OCI-M2 (cell line): ENCODE measurements around the gene RHEBL1.

ENCODE experiments used
- DNase-seq: peaks from one replicate; lab custom pipeline; 2025; ENCODE audit not compliant: unreplicated experiment; lab: John Stamatoyannopoulos, UW

Gene RHEBL1

DNA sequence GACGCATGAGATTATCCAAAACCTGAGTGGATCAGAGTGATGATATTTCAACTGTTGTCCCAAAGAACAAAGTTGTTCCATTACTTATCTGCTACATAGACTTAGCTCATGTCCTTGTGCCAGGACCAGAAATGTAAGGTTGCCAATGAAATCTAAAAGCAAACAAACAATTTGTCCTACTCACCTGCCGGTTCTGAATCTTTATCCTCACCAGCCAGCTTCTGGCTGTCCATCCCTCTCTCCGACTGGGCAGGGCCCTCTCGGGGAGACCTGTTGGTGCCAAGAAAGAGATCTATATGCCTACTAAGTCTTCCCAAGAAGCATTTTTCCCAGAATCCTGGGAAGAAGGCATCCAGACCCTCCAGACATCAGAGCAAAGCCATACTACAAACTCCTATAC, 14.7 kb downstream of the RHEBL1 start:
- no peak for DNase-seq

DNA sequence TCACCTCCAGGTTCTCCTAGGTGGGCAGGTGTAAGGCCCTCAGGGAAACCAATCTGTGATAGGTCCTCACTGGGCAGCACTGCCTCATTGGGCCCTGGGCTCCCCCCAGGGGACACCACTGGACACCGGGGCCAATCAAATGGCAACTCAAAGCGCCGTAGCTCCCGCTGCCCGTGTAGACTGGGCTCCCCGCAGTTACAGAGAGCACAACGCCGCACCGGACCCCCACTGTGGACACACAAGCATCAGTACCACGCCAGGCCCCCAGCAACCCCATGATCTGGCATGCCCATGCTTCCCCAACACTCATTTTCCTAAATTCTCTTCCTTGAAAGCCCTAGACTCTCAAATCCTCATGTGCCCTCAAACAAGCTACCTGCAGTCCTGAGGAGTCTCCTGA, 15.3 kb downstream of the RHEBL1 start:
- no peak for DNase-seq

DNA sequence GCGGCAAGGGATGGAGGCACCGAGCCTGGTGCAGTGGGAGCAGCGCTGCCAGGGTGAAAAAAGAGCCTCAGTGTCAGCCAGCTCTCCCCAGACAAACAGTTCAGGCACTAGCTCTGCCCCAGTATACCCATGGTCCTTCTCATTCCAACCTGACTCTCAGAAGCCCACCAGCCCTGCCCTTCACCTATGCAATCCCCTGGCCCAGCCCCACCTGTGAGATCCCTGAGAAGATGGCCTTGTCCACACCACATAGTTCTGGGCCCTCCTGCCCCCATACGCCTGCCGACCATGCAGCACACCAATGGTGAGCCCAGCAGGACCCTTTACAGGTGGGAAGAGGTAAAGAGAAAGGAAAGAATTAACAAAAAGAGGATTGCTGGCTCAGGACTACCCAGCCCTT, 15.7 kb downstream of the RHEBL1 start:
- DNase-seq = no peak

- no peak for DNase-seq
Measured at GRCh38 chr12:49052451-49053208, 17.1 kb downstream of the RHEBL1 start.

GRCh38 chr12:49051777-49052438, 17.9 kb downstream of the RHEBL1 start:
- DNase-seq = no peak

DNA sequence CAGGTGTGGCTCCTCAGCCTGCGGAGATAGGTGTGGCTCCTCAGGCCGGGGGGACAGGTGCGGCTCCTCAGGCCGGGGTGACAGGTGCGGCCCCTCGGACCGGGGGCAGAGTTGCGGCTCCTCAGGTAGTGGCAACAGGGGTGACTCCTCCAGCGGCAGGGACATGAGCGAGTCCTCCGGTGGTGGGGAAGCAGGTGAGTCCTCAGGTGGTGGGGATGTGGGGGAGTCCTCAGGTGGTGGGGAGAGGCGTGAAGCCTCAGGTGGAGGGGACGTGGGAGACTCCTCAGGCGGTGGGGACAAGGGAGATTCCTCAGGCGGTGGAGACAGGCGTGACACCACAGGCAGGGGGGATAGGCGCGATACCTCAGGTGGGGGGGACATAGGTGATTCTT, 18.4 kb downstream of the RHEBL1 start:
- no peak for DNase-seq

DNA sequence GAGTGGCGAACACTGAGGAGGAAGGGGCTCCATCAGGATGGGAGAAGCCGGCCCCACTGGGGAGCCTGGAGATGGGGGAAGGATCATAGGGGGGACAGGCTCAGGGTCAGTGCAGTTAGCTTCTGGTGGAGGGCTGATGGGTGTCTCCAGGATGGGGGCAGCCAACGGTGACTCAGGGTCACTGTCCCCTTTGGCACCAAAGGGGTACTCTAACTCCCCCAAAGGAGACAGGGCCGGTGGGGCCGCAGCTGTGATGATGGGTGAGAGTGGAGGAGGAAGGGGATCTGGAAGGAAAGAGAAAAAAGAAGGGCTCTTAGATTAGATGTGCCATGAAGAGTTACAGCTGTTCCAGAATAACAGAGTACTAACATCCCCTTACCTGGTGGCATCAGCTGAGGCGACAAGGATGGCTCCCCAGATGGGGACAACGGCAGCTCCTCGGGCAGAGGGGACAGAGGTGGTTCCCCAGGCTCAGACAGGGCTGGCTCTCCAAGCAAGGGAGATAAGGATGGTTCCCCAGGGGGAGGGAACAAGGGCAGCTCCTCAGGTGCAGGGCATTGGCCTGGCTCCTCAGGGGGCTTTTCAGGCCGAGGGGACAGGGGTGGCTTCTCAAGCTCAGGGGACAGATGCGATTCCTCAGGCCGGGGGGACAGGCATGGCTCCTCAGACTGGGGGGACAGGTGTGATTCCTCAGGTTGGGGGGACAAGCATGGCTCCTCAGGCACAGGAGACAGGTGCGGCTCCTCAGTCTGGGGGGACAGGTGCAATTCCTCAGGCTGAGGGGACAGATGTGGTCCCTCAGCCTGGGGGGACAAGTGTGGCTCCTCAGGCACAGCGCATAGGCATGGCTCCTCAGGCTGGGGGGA, 19.0 kb downstream of the RHEBL1 start:
- no peak for DNase-seq

- no peak for DNase-seq
Measured at GRCh38 chr12:49049566-49050224, 20.1 kb downstream of the RHEBL1 start.

- DNase-seq = no peak
Measured at GRCh38 chr12:49048953-49049352, 20.8 kb downstream of the RHEBL1 start.

DNA sequence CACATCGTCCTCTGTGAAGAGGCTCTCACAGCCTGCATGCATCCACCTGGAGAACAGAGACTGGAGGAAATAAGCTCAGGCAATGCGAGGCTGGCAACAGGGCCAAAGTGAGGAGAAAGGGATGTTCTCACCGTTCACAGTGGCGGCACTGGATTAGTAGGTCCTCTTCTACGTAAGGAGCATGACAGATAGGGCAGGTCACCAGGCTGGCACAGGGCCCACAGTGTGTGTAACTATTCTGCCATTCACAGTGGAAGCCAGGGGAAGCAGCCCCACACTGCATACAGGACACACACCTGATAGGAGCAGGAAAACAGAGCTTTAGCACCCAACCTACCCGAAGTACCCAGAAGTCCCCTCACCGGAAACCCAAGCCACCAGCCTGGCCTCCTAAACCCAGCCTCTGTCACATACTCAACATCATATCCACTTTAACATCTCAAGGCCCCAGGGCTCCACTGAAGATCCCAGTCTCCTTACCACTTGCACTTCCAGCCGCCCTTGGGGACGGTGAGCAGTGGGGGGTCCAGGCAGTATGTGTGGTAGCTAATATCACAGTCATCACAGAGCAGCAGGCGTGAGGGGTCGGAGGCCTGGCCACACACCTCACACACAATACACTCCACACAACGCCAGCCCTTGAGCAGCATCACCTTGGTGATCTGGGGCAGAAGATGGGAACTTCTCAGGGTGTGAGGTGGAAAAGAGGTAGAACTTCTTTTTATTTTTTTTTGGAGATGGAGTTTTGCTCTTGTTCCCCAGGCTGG, 23.5 kb downstream of the RHEBL1 start:
- DNase-seq = no peak

- no peak for DNase-seq
Measured at GRCh38 chr12:49044660-49045059, 25.1 kb downstream of the RHEBL1 start.

DNA sequence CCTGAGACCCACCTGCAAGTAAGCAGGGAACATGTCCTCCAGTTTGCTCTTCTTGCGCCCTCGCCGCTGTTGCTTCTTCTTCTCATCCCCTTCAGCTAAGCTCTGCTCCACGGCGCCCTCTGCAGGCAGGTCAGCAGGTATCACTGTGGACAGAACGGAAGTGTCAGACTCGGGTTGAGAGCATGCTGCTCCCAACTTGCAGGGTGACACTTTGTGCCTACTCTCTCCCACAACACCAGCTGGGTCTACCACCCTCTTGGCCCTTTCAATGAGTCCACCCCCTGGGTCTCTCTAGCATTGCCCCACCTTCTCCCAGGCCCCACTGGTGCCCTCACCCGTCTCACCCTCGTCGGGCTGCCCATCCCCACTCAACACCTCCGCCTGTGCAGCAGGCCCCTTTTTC, 25.9 kb downstream of the RHEBL1 start:
- no peak for DNase-seq

- no peak for DNase-seq
Measured at GRCh38 chr12:49043241-49043640, 26.5 kb downstream of the RHEBL1 start.

- no peak for DNase-seq
Measured at GRCh38 chr12:49041881-49042484, 27.8 kb downstream of the RHEBL1 start.

- no peak for DNase-seq
Measured at GRCh38 chr12:49041036-49041880, 28.5 kb downstream of the RHEBL1 start.

- no peak for DNase-seq
Measured at GRCh38 chr12:49040364-49040855, 29.4 kb downstream of the RHEBL1 start.

DNA sequence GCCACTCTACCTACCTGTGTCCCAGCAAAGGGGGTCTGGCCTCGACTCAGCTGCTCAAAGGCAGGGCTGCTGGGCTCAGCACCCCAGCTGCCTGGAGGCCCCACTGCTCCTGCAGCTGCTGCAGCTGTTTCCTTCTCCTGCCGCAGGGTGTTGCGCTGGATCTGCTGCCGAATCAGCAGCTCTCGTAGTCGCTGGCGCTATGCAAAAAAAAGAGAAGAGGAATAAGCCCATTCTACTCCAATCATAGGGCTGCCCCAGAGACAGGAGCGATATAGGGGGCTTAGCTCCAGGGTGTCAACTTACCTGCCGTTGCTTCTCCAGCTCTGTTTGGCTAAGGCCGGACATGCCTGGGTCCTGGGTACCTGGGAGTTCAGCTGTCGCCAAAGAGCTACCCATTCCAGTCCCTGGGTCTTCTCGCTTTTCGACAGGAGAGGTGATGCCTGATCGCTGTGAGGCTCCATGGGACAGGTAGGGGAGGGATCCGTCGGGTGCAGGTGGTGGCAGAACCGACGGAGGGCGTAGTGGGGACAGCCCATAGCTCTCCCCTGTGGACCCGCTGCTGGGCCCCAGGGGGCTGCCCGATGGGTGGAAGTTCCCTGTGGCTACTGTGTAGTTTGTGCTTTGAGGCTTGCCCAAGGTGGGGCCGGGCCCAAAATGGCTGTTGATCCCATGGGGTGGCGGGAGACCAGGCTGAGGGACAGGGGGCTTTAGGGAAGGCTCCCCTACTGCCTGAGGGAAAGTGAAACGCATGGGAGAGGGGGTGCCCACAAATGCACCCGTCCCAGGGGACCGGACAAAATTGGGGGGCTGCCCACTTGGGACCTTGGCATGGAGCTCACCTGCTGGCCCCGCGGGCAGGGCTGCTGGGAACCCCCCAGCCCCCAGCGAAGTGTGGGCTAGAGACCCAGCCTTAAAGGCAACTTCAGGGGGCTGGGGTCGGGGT, 30.1 kb downstream of the RHEBL1 start:
- no peak for DNase-seq
